Mononuclear cell (primary cell): ENCODE data around the gene CD1B. TPM values are rescaled to one million over a fixed set of nuclear protein-coding genes. Genes with fewer than 3 reads are reported as not detected.

Experiments used
- H3K27me3 ChIP-seq: 2 replicates; pipeline ENCODE4 v1.6.0; 2011; ENCODE audit warnings: low read length, control low read depth; ENCODE audit not compliant: insufficient read depth
- H3K4me1 ChIP-seq: 2 replicates; pipeline ENCODE4 v1.5.1; 2011; ENCODE audit warnings: mild to moderate bottlenecking, low read length, control low read depth; ENCODE audit not compliant: insufficient read depth
- H3K4me3 ChIP-seq: 2 replicates; pipeline ENCODE4 v1.5.1; 2011; ENCODE audit warnings: mild to moderate bottlenecking, low read length, moderate library complexity
- H3K9me3 ChIP-seq: 2 replicates; pipeline ENCODE4 v1.5.1; 2011; ENCODE audit warnings: low read depth, mild to moderate bottlenecking, control low read depth, low read length
- total RNA-seq: library from RNA; depleted of rRNA; stranded (reverse); fragments of >200 nt; gene quantifications from one replicate; pipeline ENCODE4 v1.2.3, GENCODE V29; 2012

Gene CD1B
- total RNA-seq, 1 donor: 0.52 TPM

GRCh38 chr1:158334526-158335212 is 3.3 kb upstream of the CD1B start:
- H3K27me3 ChIP-seq: no peaks in the 10 kb centered on the region
- no peaks in the 10 kb centered on the region for H3K9me3 ChIP-seq
- H3K4me1 ChIP-seq: peaks cover 21% of the 10 kb centered on the region
- H3K4me3 ChIP-seq: no peak overlapping the region

GRCh38 chr1:158333405-158334155 is 2.2 kb upstream of the CD1B start:
- Histone ChIP-seq H3K27me3 (no peaks in the 10 kb centered on the region), H3K4me1 (peaks cover 32% of the 10 kb centered on the region), H3K4me3 (no peak overlapping the region), H3K9me3 (no peaks in the 10 kb centered on the region)

GRCh38 chr1:158331106-158331425 is 265 bp downstream of the CD1B start:
- Histone ChIP-seq H3K27me3 (no peaks in the 10 kb centered on the region), H3K4me1 (peaks cover 45% of the 10 kb centered on the region), H3K9me3 (no peaks in the 10 kb centered on the region), H3K4me3 (no peak overlapping the region)

GRCh38 chr1:158330391-158331105 is 783 bp downstream of the CD1B start:
- H3K9me3 ChIP-seq: no peaks in the 10 kb centered on the region
- no peaks in the 10 kb centered on the region for H3K27me3 ChIP-seq
- H3K4me3 ChIP-seq: no peak overlapping the region
- H3K4me1 ChIP-seq: peaks cover 45% of the 10 kb centered on the region

GRCh38 chr1:158329733-158330132 is 1.6 kb downstream of the CD1B start:
- Histone ChIP-seq H3K4me3 (no peak overlapping the region), H3K27me3 (no peaks in the 10 kb centered on the region), H3K9me3 (no peaks in the 10 kb centered on the region), H3K4me1 (peaks cover 45% of the 10 kb centered on the region)

GRCh38 chr1:158329300-158329699 is 2.0 kb downstream of the CD1B start:
- no peaks in the 10 kb centered on the region for H3K9me3 ChIP-seq
- H3K4me3 ChIP-seq: no peak overlapping the region
- no peaks in the 10 kb centered on the region for H3K27me3 ChIP-seq
- H3K4me1 ChIP-seq: peaks cover 45% of the 10 kb centered on the region

GRCh38 chr1:158328426-158328825 is 2.9 kb downstream of the CD1B start:
- Histone ChIP-seq H3K4me1 (peaks cover 46% of the 10 kb centered on the region), H3K9me3 (no peaks in the 10 kb centered on the region), H3K4me3 (no peak overlapping the region), H3K27me3 (no peaks in the 10 kb centered on the region)

- Histone ChIP-seq H3K27me3 (no peaks in the 10 kb centered on the region), H3K9me3 (no peaks in the 10 kb centered on the region), H3K4me3 (no peak overlapping the region), H3K4me1 (peaks cover 40% of the 10 kb centered on the region)
Observed at GRCh38 chr1:158327481-158327880, 3.9 kb downstream of the CD1B start.

GRCh38 chr1:158324395-158324794 is 6.9 kb downstream of the CD1B start:
- Histone ChIP-seq H3K27me3 (peaks cover 3% of the 10 kb centered on the region), H3K9me3 (no peaks in the 10 kb centered on the region), H3K4me3 (no peak overlapping the region), H3K4me1 (peaks cover 26% of the 10 kb centered on the region)

- Histone ChIP-seq H3K4me3 (no peak overlapping the region), H3K27me3 (peaks cover 3% of the 10 kb centered on the region), H3K4me1 (peaks cover 21% of the 10 kb centered on the region), H3K9me3 (no peaks in the 10 kb centered on the region)
Observed at GRCh38 chr1:158323866-158324265, 7.5 kb downstream of the CD1B start.

- H3K27me3 ChIP-seq: no peaks in the 10 kb centered on the region
Observed at GRCh38 chr1:158311066-158311465, 20.3 kb downstream of the CD1B start.

GRCh38 chr1:158310623-158311022 is 20.7 kb downstream of the CD1B start:
- Histone ChIP-seq H3K27me3 (no peaks in the 10 kb centered on the region), H3K9me3 (no peaks in the 10 kb centered on the region), H3K4me1 (no peaks in the 10 kb centered on the region), H3K4me3 (no peak overlapping the region)

More at GRCh38 chr1:158311066-158311465, 20.3 kb downstream of the CD1B start:
- Histone ChIP-seq H3K9me3 (no peaks in the 10 kb centered on the region), H3K4me1 (no peaks in the 10 kb centered on the region), H3K4me3 (no peak overlapping the region)

GRCh38 chr1:158295791-158296190 is 35.5 kb downstream of the CD1B start:
- Histone ChIP-seq H3K4me1 (peaks cover 18% of the 10 kb centered on the region), H3K9me3 (no peaks in the 10 kb centered on the region), H3K4me3 (no peak overlapping the region), H3K27me3 (peaks cover under 1% of the 10 kb centered on the region)

- H3K27me3 ChIP-seq: no peaks in the 10 kb centered on the region
- peaks cover 69% of the 10 kb centered on the region for H3K4me1 ChIP-seq
- peak overlapping the region; percentile 1 for H3K4me3 ChIP-seq
- H3K9me3 ChIP-seq: no peaks in the 10 kb centered on the region
Observed at GRCh38 chr1:158290321-158290844, 40.9 kb downstream of the CD1B start.

- no peaks in the 10 kb centered on the region for H3K9me3 ChIP-seq
- H3K27me3 ChIP-seq: no peaks in the 10 kb centered on the region
- H3K4me3 ChIP-seq: peak within 1 kb of the TSS; percentile 1
- peaks cover 75% of the 10 kb centered on the region for H3K4me1 ChIP-seq
Observed at GRCh38 chr1:158289811-158290210, 41.5 kb downstream of the CD1B start, which contains the start of gene CD1C. Gene CD1C (plus strand): TSS chr1:158289923. CDS start chr1:158290065, 142 bp downstream.
